ENCODE measurements around the gene SLCO4A1.

SLCO4A1 gene

DNA sequence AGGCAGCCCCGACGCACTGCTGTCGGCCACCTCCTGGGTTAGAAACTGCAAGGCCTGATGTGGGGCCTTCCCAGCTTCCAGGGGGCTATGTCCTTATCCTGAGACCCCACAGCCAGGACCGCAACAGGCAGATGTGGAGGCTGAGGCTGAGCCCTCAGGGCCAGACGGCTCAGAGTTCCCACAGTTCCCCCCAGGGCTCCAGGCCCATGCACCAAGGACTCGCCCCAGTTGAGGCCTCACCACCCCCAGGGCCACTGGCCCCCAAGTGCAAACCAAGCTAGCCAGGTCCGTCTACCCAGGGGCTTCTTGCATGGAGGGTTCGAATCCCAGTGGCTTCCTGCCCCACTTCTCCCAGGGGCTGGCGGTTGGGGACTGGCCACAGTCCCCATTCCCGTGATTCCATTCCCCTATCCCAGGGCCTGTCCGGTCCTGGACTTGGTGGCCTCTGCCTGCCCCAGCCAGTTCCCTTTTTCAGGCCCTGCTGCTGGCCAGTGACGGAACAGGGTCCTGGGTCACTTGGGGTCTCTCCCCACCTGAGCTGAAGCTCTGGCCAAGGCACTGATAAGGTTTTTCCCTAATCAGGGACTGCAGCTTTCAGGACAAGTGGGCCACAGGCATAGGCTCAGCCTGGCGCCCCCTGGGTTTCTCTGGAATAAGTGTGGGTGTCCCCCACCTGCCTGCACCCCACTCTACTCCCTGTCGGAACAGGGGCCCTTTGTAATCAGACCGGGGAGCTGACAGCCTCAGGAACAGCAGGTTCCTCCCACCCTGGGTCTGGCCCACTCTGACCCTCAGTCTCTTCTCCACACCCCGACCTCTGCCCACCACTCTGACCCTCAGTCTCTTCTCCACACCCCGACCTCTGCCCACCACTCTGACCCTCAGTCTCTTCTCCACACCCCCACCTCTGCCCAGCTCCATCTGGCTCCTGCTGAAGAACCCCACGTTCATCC lies 22.0 kb downstream of the SLCO4A1 start:
- TF ChIP-seq, protein P1, sequence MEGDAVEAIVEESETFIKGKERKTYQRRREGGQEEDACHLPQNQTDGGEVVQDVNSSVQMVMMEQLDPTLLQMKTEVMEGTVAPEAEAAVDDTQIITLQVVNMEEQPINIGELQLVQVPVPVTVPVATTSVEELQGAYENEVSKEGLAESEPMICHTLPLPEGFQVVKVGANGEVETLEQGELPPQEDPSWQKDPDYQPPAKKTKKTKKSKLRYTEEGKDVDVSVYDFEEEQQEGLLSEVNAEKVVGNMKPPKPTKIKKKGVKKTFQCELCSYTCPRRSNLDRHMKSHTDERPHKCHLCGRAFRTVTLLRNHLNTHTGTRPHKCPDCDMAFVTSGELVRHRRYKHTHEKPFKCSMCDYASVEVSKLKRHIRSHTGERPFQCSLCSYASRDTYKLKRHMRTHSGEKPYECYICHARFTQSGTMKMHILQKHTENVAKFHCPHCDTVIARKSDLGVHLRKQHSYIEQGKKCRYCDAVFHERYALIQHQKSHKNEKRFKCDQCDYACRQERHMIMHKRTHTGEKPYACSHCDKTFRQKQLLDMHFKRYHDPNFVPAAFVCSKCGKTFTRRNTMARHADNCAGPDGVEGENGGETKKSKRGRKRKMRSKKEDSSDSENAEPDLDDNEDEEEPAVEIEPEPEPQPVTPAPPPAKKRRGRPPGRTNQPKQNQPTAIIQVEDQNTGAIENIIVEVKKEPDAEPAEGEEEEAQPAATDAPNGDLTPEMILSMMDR (conservative IDR thresholded peaks at IDR 0.05; ENCODE audit: low read depth, low read length), result no peak
- no peak overlapping the region for H3K4me3 ChIP-seq (ENCODE audit: low read depth, low read length)
- DNase-seq (ENCODE audit: low read depth), result no peak

DNA sequence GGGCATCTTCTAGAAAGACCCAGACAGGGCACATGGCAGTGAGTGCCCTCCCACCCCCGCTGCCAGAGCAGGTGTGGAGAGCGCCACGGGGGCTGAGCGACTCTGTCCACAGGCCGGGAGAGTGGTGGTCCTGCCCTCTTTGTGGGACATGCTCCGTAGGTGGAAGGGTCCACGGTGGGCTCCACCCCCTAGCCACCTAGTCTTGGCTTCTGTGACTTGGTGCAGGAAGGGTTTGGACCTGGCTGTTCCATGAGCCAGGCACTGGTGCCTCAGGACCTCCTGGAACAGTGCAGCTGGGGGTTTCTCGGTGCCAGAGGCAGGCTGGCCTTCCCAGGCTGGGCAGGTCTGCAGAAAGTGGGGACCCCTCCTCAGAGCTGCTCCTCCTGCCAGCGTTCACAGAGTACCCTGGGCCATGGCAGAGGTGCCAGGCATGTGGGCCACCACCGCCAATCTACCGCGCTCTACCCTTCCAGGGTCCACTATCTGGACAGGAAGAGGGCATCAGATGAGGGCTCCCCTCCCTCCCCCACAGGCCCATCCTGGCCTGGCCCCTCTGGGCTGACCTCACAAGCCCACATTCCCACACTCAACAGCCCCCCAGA lies 23.0 kb downstream of the SLCO4A1 start:
- no peak for DNase-seq (ENCODE audit: low read depth)
- TF ChIP-seq, protein P1 (conservative IDR thresholded peaks at IDR 0.05; ENCODE audit: low read depth, low read length), result no peak
- no peak overlapping the region for H3K4me3 ChIP-seq (ENCODE audit: low read depth, low read length)

DNA sequence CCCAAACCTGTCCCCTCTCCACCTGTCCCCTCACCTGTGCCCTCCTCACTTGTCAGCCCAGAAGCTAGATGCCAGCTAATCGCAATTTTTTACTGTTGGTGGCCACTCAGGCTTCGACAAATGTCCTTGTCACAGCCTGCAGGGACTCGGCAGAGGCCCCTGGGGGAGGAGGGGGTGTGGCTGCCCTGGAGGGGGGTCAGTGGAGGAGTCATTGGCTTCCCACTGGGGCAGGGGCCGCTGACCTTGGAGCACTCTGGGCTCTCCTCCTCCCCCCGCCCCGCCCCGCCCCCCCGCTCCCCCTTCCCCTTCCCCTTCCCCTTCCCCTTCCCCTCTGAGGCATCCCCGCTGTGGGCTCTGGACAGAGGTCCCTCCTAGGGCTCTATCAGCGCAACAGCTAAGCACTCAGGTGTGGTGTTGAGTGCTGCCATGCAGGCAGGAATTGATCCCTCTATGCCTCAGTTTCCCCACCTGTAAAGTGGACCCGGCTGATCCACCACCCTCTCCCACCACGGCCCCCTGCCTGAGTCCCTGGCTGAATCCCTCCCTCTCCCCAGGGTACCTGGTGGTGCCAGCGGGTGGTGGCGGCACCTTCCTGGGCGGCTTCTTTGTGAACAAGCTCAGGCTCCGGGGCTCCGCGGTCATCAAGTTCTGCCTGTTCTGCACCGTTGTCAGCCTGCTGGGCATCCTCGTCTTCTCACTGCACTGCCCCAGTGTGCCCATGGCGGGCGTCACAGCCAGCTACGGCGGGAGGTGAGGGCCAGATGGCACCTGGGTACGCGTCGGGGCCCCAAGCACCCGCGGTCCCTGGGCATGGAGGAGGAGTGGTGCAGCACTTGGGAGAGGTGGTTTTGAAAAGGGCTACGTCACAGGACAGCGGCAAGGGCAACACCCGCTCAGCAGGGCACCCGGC lies 23.8 kb downstream of the SLCO4A1 start:
- TF ChIP-seq, protein P1 (conservative IDR thresholded peaks at IDR 0.05; ENCODE audit: low read depth, low read length), result no peak
- no peak for DNase-seq (ENCODE audit: low read depth)
- H3K4me3 ChIP-seq (ENCODE audit: low read depth, low read length), result no peak overlapping the region

DNA sequence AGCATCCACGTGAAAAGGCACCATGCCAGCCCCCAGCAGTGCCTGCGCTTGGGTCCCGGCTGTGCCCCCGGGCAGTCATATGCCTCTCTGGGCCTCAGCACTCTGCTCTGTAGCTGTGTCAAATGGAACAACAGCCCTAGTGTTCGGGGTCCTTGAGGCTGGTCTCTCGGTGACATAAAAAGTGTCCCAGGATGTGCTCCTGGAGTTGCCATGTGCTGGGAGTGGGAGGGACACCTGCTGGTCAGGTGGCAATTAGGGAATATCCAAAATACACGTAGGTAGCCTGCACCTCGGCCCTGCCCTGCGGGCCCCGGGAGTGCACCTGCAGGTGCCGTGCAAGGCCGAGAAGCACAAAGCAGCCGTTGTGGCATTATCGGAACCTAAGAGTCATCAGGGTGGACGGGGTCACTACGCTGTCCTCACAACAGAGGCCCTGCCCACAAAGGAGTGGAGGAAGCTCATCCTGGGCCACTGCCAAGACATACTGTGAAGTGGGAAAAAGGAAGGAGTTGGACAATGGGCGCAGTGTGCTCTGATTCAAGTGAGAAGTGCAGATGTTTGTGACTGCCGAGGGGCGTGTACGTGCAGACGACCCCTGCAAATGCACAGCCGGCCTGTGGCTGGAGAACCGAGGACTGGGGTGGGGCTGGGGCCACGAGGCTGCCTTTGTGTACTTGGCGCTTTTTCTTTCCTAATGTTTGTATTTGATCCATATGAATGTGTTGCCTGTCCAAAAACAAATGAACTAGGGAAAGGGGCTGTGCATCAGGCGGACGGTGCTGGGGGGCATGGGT lies 24.6 kb downstream of the SLCO4A1 start:
- no peak for DNase-seq (ENCODE audit: low read depth)
- no peak overlapping the region for H3K4me3 ChIP-seq (ENCODE audit: low read depth, low read length)
- TF ChIP-seq, protein P1 (conservative IDR thresholded peaks at IDR 0.05; ENCODE audit: low read depth, low read length), result no peak

DNA sequence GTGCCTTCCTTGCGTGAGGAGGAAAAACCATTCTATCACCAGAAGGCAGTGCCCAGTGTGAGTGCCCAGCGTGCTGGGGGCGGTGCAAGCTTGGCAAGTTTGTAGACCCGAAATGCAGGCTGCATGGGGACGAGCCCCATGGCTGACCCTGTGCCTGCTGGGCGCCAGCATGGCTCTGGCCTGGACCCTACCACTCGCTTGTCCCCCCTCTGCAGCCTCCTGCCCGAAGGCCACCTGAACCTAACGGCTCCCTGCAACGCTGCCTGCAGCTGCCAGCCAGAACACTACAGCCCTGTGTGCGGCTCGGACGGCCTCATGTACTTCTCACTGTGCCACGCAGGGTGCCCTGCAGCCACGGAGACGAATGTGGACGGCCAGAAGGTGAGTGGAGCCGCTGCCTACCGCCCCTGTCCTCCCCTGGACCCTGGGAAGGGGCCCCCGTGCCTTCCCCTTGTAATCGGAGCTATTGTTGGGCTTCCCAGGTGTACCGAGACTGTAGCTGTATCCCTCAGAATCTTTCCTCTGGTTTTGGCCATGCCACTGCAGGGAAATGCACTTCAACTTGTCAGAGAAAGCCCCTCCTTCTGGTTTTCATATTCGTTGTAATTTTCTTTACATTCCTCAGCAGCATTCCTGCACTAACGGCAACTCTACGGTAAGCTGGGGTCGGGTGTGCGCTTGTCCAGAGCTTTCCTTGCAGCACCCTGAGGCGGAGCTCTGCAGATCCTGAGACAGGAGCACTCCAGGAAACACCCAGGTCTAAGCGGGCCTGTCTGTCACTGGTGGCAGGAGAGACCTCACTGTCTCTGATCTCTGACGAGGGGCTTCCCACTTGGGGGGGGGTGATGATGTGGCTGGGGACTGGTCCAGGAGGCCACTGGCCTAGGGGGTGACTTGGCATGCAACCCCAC lies 25.5 kb downstream of the SLCO4A1 start:
- no peak overlapping the region for H3K4me3 ChIP-seq (ENCODE audit: low read depth, low read length)
- TF ChIP-seq, protein P1 (conservative IDR thresholded peaks at IDR 0.05; ENCODE audit: low read depth, low read length), result no peak
- DNase-seq (ENCODE audit: low read depth), result no peak
